Hematopoietic multipotent progenitor cell treated with erythropoietin and hydrocortisone succinate and interleukin-3 and kit ligand, for 6 days (in vitro differentiated cells): ENCODE data around the gene HS2ST1.
A peak's percentile ranks its signal among the peaks of the same experiment; 100 is the strongest.

Experiments used
- DNase-seq: peaks from one replicate; pipeline ENCODE4 v3.0.0-alpha.2; 2015

The HS2ST1 gene

GRCh38 chr1:87144316-87144895, 230.0 kb downstream of the HS2ST1 start:
- DNase-seq: no peak

- no peak for DNase-seq
Measured at GRCh38 chr1:87144981-87145380, 230.5 kb downstream of the HS2ST1 start.

GRCh38 chr1:87146538-87146937, 232.1 kb downstream of the HS2ST1 start:
- DNase-seq: no peak

GRCh38 chr1:87146986-87147385, 232.6 kb downstream of the HS2ST1 start:
- DNase-seq: no peak

GRCh38 chr1:87147851-87148250, 233.4 kb downstream of the HS2ST1 start:
- no peak for DNase-seq

DNA sequence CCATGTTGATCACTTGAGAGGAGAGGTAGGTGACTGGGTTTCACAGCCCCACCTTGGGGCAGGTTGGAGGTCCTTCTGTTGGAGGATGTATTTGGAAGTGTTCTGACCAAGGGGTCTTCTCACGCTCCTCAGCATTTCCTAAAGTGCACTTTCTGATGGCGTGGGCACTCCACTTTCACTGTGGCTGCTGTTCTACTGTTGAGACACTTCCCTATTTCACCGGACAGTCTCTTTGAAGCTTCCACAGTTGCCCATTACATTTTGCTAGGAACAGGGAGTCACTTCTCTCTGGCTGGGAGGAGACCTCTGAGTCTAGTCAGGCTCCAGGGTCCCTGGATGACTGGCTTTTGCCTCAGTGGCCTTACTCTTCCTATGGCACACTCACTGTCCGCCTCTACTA, 234.2 kb downstream of the HS2ST1 start:
- no peak for DNase-seq

DNA sequence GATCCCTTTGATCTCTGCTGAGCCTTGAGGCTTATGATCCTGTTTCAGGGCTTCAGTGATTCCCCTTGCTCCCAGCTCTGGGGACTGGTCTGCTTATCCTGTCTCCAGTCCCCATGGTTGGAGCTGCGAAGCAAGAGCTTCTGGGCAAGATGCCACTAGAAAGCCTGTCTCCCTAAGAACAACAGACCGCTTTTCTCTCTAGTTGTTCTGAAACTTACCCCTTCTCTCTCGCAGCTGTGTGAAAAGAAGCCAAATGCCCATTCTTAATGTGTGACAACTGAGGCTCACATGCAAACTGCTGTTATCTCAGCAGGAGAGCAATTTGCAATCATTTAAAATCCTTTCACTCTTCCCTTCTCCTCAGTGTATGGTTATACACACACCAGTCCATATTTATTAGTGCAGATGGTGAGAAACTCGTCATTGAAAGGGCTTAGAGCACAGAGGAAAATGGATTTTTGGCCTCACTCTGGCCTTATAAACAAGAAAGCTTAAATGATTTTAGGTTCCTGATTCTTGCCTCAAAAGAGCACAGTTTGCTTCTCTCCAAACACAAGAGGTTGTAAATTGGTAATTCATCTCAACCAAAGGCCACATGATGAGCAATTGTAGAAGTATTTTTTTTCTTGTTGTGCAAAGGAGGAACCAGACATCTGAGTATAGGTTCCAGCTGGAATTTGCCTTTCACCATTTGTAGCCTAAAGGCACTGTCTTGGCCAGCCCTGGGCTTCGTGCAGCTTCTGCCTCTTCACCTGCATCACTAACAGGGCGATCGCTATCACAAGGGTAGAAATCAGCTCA, 235.0 kb downstream of the HS2ST1 start:
- no peak for DNase-seq

DNA sequence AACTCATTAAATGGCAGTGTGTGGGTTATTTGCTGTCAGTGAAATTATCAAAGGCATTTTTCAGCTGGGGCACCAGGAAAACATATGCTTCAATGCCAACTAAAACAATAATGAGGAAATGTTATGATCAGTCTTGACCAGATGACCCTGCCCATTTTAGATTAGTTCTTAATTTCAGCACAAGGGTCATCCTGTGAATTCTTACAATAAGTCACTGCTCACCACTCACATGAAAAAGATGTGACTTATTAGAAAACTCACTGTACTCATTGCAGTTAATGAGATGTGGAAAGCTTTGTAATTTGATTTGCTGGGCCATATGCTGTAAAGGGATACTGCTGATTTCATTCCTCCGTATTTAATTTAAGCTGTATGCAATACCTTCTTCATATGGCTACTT, 235.7 kb downstream of the HS2ST1 start:
- DNase-seq: no peak

- DNase-seq: peak; percentile 81
Measured at GRCh38 chr1:87151500-87152421, 237.3 kb downstream of the HS2ST1 start.

- DNase-seq: no peak
Measured at GRCh38 chr1:87154384-87154783, 239.9 kb downstream of the HS2ST1 start.

- DNase-seq: no peak
Measured at GRCh38 chr1:87155170-87155569, 240.7 kb downstream of the HS2ST1 start.

- no peak for DNase-seq
Measured at GRCh38 chr1:87155648-87156047, 241.2 kb downstream of the HS2ST1 start.

DNA sequence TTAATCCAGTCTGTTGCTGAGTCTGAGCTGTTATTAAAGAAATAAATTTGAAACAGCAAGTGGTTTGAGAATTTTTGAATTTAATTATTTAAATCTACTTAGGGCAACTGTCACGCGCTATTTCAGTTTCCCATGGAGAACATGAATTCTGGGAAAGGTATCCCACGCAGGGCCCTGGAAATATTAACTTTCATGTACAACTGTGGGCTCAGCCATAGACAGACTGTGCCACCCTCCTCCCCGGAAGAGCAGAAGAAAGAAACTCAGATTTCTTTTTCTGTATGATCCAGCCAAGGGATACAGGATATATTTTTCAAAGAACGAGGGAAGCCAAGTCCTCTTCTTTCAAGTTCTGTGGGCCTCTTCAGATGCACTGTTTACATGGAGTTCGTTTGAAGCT, 241.7 kb downstream of the HS2ST1 start:
- no peak for DNase-seq

GRCh38 chr1:87159378-87159915, 245.0 kb downstream of the HS2ST1 start:
- no peak for DNase-seq
